Neuronal stem cell (in vitro differentiated cells): Measurements from ENCODE around the gene GPR50. TPM values are rescaled to one million over a fixed set of nuclear protein-coding genes. Genes with fewer than 3 reads are reported as not detected.

Experiments used
- small RNA-seq: library from polyadenylated mRNA; stranded (forward); fragments of <200 nt; extraction: miRNeasy Mini kit (QIAGEN cat#:217004); gene quantifications from one replicate; pipeline ENCODE3, GENCODE V24; 2013; ENCODE audit not compliant: insufficient read depth

The GPR50 gene

Small RNAs within 50 kb of the gene (small RNA-seq; reads per million reads assigned to genes)
- not detected for gene MIR4330
